H1 (cell line): ENCODE measurements around the gene PATJ. TPM values are rescaled to one million over a fixed set of nuclear protein-coding genes. Genes with fewer than 3 reads are reported as not detected.

Experiments
- CBX8 ChIP-seq: fragments of 300-800, 300-1000 bp; sonication (generic); IDR thresholded peaks from 2 replicates; pipeline ENCODE4 v1.7.1; 2016; ENCODE audit warnings: low read depth, low read length, borderline replicate concordance
- KDM1A ChIP-seq: fragments of 200-600, 300-600 bp; sonication (generic); IDR thresholded peaks from 2 replicates; pipeline ENCODE4 v1.7.1; 2016; ENCODE audit warnings: mild to moderate bottlenecking, low read length, borderline replicate concordance
- KDM5A ChIP-seq: fragments of 200-600 bp; IDR thresholded peaks from 2 replicates; pipeline ENCODE4 v1.7.1; 2012; ENCODE audit warnings: mild to moderate bottlenecking, low read length, inconsistent platforms, mixed read lengths
- NANOG ChIP-seq: IDR thresholded peaks from 2 replicates; pipeline ENCODE4 v1.6.1; 2011; ENCODE audit warnings: low read length, low read depth, mild to moderate bottlenecking, inconsistent platforms; ENCODE audit not compliant: insufficient read depth, poor library complexity, severe bottlenecking
- NRF1 ChIP-seq: IDR thresholded peaks from 2 replicates; pipeline ENCODE4 v1.6.1; 2011; ENCODE audit warnings: mild to moderate bottlenecking, low read depth, low read length, improper control_type of control experiment
- PHF8 ChIP-seq: fragments of 200-600 bp; sonication (generic); conservative IDR thresholded peaks from 2 replicates; pipeline ENCODE4 v1.7.1; 2012; ENCODE audit warnings: low read depth, mild to moderate bottlenecking, inconsistent platforms, low read length, moderate library complexity
- POLR2AphosphoS5 ChIP-seq: IDR thresholded peaks from 2 replicates; pipeline ENCODE4 v1.6.1; 2011; ENCODE audit warnings: low read depth, low read length
- RFX5 ChIP-seq: IDR thresholded peaks from 2 replicates; pipeline ENCODE4 v1.6.1; 2011; ENCODE audit warnings: low read depth, low read length, improper control_type of control experiment, borderline replicate concordance
- SIRT6 ChIP-seq: IDR thresholded peaks from one replicate; pipeline ENCODE4 v1.7.1; 2012; ENCODE audit warnings: low read length, inconsistent platforms
- SIX5 ChIP-seq: IDR thresholded peaks from 2 replicates; pipeline ENCODE4 v1.6.1; 2011; ENCODE audit warnings: mild to moderate bottlenecking, low read depth, low read length
- SP1 ChIP-seq: IDR thresholded peaks from 2 replicates; pipeline ENCODE4 v1.6.1; 2011; ENCODE audit warnings: low read depth, low read length
- SP2 ChIP-seq: IDR thresholded peaks from 2 replicates; pipeline ENCODE4 v1.6.1; 2012; ENCODE audit warnings: mild to moderate bottlenecking, low read length, inconsistent platforms
- TEAD4 ChIP-seq: IDR thresholded peaks from 2 replicates; pipeline ENCODE4 v1.6.1; 2012; ENCODE audit warnings: low read depth, low read length, inconsistent platforms, mixed read lengths
- polyA plus RNA-seq, 7 experiments: library from polyadenylated mRNA; depleted of rRNA in 3 of 7; stranded (reverse) in 5 of 7; unstranded in 2 of 7; fragments of >200 nt in 5 of 7; fragments of 200-250 nt in 2 of 7; gene quantifications; 1 replicate in 5 of 7; 2 replicates in 1 of 7; 4 replicates in 1 of 7; pipeline versions ENCODE4 v1.2.1 to v1.2.3, GENCODE V29; 2011 to 2013; ENCODE audit warnings: missing spikeins in 2 of 7, mixed read lengths in 2 of 7
- total RNA-seq: library from RNA; stranded (reverse); fragmentation: NEBNext Ultra II Directional; extraction: Animal tissue kit (Norgen Biotek cat#: 25700); gene quantifications from 2 replicates; pipeline ENCODE4 v1.2.1, GENCODE V29; 2021
- TF ChIP-seq, protein P1 (sequence below): IDR thresholded peaks from 2 replicates; pipeline ENCODE4 v1.6.1; 2012; ENCODE audit warnings: inconsistent platforms
- TF ChIP-seq, protein P2 (sequence below), 3 experiments: IDR thresholded peaks; 1 replicate in 2 of 3; 2 replicates in 1 of 3; pipeline versions ENCODE4 v1.5.1 to v1.6.1; 2011; ENCODE audit warnings: low read length in 3 of 3, mild to moderate bottlenecking in 3 of 3, inconsistent platforms in 2 of 3, low read depth in 1 of 3, moderate library complexity in 1 of 3; ENCODE audit not compliant: insufficient read depth in 1 of 3; ENCODE audit errors: control extremely low read depth in 1 of 3

PATJ gene
- total and polyA plus RNA-seq, 2 of the 8 experiments (the other 6 are each of a cell fraction or from before 2014, with no cell fraction given) = 8.2 to 55.6 TPM

DNA sequence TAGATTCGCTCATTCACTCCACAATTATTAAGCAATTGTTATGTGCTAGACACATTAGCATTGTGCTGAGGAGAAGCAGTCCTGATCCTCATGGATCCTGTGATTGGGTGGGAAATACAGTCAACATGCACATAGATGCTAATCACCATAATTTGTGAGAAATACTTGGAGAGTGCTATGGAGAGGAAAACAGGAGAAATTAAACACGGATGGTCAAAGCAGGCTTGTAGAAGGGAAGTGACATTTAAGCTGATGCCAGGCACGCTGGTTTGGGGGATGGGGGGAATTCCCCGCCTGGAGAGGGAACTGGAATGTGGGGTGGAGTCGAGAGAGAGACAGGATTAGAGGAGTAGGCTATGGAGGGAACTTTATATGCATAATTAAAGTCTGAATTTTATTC is 400.2 kb downstream of the PATJ start (continued):
- TF ChIP-seq, protein P1, sequence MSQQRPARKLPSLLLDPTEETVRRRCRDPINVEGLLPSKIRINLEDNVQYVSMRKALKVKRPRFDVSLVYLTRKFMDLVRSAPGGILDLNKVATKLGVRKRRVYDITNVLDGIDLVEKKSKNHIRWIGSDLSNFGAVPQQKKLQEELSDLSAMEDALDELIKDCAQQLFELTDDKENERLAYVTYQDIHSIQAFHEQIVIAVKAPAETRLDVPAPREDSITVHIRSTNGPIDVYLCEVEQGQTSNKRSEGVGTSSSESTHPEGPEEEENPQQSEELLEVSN = 0 out of 2 replicates have a peak, but pooled peaks have one; percentile 11
- peak; percentile 88 for TF ChIP-seq SP1
- TF ChIP-seq NANOG = no peak
- no peak for TF ChIP-seq POLR2AphosphoS5
- TF ChIP-seq KDM5A = no peak
- no peak for TF ChIP-seq CBX8
- no peak for TF ChIP-seq PHF8
- TF ChIP-seq, protein P2, sequence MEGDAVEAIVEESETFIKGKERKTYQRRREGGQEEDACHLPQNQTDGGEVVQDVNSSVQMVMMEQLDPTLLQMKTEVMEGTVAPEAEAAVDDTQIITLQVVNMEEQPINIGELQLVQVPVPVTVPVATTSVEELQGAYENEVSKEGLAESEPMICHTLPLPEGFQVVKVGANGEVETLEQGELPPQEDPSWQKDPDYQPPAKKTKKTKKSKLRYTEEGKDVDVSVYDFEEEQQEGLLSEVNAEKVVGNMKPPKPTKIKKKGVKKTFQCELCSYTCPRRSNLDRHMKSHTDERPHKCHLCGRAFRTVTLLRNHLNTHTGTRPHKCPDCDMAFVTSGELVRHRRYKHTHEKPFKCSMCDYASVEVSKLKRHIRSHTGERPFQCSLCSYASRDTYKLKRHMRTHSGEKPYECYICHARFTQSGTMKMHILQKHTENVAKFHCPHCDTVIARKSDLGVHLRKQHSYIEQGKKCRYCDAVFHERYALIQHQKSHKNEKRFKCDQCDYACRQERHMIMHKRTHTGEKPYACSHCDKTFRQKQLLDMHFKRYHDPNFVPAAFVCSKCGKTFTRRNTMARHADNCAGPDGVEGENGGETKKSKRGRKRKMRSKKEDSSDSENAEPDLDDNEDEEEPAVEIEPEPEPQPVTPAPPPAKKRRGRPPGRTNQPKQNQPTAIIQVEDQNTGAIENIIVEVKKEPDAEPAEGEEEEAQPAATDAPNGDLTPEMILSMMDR (IDR thresholded peaks at IDR 0.05; ENCODE audit: control extremely low read depth in 1 of 3, insufficient read depth in 1 of 3, low read depth in 1 of 3, low read length in 3 of 3) = no peak
- no peak for TF ChIP-seq RFX5
- peak; percentile 96 for TF ChIP-seq TEAD4
- TF ChIP-seq KDM1A = no peak
- TF ChIP-seq SIRT6 = no peak
- no peak for TF ChIP-seq SP2
- no peak for TF ChIP-seq SIX5
- no peak for TF ChIP-seq NRF1
